ENCODE results near the gene GRIFIN.
"Not testable (repeated sequence)": the region's sequence is repeated elsewhere in the genome, so short reads cannot be mapped to it uniquely, and the experiment has no call there.

GRIFIN gene

DNA sequence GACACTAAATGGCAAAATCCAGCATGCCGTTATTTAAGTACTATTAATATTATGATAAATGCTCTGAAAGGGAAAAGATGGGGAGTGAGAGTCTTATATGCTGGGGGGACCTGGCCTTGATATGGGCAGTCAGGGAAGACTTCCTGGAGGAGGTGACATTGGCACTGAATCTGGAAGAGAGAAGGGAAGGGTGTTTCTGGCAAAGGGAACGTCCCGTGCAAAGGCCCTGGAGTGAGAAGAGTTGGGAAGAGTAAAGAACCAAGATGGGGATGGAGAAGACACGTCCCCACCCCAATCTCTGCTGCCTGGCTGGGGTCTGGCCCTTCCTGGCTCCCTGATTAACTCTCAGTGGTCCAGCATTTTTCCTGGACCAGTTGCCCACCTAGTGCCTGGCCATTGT, 5.0 kb upstream of the GRIFIN start:
- DNase-seq, result no peak
- intact Hi-C loops (cut with DNase I), result no loop called here

DNA sequence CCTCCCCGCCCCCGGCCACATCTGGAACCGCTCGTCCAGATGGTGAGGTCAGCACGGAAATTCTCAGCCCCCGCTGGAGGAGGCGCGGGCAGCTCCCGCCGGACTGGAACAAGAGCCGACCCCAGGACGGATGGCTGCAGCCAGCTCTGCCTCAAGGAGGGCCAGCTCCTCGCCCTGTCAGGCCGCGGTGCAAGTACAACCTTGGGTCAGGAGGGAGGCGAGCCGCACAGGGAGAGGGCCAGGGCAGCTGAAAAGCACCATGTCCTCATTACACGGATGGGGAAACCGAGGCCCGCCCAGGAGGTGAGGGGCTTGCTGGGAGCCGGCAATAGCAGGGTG, 3.8 kb upstream of the GRIFIN start:
- no peak for DNase-seq
- intact Hi-C loops (cut with DNase I), result no loop called here

DNA sequence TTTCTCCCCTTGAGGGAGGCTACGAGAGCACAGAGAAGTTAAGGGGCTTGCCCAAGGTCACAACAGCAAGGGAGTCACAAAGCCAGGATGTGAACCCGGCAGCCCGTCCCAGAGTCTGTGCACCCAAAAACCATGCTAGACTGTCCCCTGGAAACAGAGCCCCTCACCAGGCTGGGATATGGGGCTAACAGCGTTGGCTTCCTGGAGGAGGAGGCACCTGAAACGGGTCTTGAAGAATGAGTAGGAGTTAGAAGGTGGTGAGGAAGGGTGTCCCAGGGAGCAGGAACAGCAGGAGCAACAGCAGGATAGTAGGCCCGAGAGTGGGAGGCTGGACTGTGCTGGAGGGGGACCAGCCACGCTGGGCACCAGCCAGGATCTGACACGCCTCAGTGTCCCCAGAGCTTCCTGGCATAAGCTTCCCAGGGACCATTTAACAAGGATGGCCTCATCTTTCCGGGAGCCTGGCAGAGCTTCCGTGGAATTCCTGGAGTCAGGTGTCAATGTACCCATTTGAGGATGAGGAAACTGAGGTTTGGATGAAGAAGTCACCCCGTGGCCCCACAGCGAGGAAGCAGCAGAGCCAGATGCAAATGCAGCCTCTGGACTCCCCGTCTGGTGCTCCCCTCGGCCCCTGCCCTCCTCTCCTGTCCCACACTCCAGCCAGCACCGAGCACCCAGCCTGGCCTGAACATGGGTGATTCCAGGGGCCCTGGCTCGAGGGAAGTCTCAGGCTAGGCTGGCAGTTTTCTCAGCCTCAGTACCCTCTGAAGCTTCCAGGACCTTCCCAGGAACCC, 3.3 kb upstream of the GRIFIN start:
- no peak for DNase-seq
- intact Hi-C loops (cut with DNase I), result loop anchor here (5.0 kb wide), 1 partner anchor 78 kb away; the partner anchor contains the start of genes BRAT1 and IQCE

DNA sequence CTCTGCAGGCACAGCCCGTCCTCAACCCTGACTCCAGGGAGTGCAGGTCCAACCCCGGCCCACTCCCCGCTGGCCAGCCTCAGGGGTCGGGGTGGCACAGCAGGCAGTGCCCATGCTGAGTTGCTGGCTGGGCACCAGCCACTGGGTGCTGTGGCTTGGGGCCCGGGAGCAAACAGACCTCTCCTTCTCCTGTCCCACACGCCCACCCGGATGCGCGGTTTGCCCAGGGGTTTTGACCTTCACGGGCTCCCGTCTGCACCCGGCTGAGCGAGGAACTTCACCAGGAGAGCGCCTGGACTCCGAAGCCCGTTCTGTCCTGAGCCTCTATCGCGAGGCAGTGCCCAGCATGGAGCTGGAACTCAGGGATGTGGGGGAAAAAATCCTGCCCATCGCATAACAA, 2.6 kb upstream of the GRIFIN start:
- intact Hi-C loops (cut with DNase I), result loop anchor here (5.0 kb wide), 1 partner anchor 79 kb away; the partner anchor contains the start of genes BRAT1 and IQCE

DNA sequence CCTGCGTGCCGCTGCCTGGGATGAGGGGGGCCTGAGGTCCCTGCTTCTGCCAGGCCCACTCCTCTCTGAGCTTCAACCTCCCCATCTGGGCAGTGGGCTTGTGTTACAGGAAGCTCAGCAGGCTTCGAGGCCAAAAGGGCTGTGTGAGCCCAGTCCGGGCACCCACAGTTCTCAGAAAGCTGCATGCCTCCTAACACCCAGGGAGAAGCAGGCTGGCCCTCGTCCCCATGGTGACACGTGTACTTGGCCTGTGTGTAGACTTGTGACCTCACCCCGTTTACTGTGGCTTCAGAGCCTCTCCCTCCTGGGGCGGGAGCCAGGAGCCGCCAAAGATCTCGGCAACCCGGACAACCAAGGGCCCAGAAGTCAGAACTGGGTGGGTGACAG, 2.2 kb upstream of the GRIFIN start:
- DNase-seq, result no peak

More for the DNA sequence above, 2.6 kb upstream of the GRIFIN start:
- no peak for DNase-seq

DNA sequence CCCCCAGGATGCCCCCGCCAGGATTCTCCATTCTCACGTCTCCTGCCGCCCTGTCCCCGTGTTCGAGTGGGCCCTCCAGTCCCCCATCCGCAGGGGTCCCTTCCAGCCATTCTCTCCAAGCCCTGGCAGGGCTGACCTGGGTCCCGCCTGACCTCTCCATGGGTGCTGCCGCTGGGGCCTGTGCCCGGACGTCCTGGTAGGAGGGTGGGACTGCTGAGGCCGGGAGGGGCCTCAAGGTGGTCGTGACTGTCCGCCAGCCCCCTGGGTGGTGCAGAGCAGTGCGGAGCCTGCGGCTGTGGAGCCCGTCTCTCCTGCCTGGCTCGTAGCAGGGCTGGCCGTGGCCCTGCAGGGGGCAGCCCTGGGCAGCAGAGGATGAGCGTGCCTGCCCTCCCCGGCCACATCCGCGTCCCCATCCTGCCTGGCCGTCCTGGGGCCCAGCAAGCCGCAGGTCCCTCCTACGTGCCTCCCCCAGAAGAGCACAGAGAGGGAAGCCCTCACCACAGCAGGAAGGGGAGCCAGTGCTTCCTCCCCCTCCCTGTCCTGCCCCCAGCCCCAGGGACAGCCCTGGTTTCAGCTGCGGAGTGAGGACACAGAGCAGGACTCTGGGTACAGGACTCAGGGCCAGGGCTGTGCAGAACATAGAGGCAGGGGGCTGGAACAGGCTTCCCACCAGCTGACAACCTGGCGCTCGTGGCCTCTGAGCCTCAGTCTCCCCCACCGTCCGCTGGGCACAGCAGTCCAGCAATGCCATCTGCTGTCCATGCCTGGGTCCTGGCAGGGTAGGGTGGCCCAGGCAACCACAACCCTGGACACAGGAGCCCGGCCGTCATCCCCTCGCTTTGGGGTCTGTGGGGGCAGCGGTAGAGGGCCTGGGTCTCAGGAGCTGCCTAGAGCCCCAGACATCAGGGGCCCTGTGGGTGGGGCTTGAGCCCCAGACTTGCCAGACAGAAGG, 1.5 kb upstream of the GRIFIN start:
- intact Hi-C loops (cut with DNase I), result loop anchor here (5.0 kb wide), 1 partner anchor 80 kb away; the partner anchor contains the start of genes BRAT1 and IQCE
- DNase-seq, result peak in 6 of 10 donors; percentile 30 to 93 (median 62)

More for the DNA sequence above, 2.2 kb upstream of the GRIFIN start:
- intact Hi-C loops (cut with DNase I), result loop anchor here (5.0 kb wide), 1 partner anchor 79 kb away; the partner anchor contains the start of genes BRAT1 and IQCE

DNA sequence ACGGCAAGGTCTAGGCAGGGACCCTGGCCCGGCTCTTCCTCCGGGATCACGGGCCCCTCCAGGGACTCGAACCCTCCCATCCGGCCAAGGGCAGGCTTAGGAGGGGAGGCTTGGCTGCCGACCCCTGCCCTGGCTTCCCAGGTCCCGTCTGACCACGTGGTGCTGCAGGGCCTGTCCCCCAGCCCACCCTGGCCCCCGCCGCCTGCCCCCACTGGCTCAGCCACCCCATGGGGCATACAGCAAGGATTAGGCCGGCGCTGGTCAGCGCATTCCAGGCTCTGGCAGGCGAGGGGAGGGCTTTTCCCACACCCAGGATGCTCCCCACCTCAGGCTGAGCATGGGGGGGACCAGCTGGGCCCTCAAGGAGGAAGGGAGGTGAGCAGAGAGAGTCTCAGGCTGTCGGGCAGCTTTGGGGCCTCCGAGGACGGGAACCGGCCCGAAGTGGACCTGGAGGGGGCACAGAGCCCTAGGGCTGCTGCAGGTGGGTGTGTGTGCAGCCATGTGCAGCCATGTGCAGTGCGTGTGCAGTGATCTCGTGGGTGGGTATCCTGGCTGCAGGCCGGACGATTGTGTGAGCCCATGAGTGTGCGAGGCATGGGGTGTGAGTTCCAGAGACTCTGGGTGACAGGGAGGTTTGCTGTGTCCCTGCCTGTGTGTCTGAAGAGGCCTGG, 713 bp upstream of the GRIFIN start:
- no peak for DNase-seq
- intact Hi-C loops (cut with DNase I), result loop anchor here (5.0 kb wide), 1 partner anchor 80 kb away; the partner anchor contains the start of genes BRAT1 and IQCE

DNA sequence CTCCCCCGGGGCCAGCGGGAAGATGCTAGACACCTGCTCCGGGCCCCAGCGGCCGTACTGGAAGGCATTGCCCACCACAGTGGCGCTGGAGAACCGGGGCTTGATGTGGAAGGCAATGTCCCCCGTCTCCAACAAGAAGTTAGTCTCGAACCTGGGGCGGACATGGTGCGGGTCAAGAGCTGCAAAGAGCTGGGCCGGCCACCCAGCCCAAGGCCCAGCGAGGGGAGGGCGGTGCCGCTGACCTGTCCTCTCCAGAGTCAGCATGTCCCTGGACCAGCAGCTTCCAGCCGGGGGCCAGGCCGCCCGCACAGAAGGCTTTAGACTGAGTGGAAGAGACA, 551 bp downstream of the GRIFIN start:
- DNase-seq, result peak in 1 of 10 donors; percentile 86
- intact Hi-C loops (cut with DNase I), result loop anchor here (5.0 kb wide), 1 partner anchor 82 kb away; the partner anchor contains the start of genes BRAT1 and IQCE

DNA sequence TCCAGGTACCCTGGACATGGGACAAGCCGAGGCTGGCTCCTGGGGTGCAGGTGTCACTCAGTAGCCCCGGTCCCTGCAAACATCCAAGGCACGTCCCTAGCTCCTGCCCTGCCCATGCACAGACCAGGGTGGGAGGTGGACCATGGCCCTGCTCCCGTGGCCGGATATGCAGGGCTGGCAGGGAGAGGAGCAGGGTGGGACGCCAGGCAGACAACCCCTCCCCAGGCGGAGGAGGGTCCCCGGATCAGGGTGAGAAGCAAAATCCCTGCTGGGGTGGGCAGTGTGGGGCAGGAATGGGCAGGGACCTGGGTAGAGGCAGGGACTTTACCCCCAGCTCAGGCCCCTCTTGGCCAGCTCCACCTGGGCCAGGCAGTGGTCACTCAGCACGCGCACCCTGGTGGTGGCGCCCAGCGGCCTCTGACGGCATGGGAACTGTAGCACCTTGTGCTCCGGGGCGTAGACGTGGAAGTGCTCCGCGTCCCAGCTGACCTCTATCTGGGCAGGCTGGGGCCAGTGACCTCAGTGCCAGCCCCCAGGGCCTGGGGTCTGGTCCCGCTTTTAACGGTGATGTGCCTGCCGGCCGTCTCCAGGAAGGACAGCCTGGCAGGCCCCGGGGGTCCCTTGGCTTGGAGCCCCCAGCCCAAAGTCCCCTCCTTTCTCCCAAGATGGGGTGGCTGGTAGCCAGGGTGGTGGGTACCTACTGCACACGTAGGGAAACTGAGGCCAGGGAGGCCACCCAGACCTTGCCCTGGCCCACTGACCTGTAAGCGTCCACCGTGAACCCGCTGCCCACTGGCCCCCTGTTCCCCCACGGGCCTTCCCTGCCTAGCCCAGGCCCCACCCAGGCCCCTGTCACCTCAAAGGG, 1.2 kb downstream of the GRIFIN start:
- no peak for DNase-seq
- intact Hi-C loops (cut with DNase I), result loop anchor here (5.0 kb wide), 1 partner anchor 82 kb away; the partner anchor contains the start of genes BRAT1 and IQCE

DNA sequence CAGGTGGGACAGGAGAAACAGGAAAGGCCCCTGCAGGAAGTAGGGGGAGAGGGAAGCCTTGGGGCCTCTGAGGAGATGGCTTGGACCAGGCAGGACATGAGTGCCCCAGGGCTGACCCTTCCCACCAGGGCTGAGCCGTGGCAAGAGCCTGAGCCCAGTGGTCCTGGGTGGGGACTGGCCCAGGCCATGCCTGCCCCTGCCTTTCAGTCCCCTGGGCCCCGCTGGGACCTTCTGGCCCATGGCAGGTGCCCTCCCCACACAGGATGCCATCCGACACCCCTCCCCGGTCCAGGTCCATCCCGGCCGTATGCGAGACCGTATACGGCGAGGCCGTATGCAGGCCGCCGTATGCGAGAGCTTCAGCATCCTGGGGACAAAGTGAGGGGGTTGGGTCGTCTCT, 2.0 kb downstream of the GRIFIN start:
- no peak for DNase-seq
- intact Hi-C loops (cut with DNase I), result no loop called here

DNA sequence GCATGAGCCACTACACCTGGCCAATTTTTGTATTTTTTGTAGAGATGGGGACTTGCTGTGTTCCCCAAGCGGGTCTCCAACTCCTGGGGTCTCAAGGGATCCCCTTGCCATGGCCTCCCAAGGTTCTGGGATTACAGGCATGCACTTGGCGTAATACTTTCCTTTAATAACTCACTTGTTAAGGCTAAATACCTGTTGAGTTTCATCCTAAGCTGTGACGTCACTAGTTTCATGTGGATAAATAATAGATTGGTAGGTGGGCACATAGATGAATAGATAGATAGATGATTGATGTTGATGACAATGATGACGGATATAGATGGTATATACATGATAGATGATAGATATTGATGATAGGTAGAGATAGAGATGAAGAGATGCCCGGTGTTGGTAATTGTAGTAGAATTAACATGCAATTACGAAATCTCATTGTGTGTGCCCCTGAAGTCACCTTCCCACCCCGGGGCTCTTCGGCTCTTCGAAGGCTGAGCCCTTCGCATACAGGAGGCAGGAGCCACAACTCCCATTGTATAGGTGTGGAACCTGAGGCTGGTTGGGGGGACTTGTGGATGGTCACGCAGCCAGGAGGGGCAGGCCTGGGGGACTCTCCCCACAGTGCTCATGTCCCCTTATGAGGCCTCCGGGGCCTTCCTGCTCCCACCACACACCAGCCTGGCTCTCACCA, 2.6 kb downstream of the GRIFIN start:
- intact Hi-C loops (cut with DNase I), result no loop called here
- DNase-seq, result no peak

DNA sequence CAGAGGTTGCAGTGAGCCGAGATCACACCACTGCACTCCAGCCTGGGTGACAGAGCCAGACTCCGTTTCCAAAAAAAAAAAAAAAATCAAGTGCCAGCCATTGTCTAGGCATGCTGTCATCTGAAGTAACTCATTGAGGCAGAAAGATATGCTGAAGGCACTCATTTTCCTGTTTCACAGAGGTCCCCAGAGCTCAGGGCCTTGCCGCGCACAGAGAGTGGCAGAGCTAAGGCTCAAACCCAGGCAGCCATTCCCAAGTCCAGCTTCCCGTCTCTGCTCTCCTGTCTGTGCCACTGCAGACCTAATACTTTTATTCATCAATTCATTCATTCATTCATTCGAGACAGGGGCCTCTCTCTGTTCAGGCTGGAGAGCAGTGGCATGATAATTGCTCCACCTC, 3.5 kb downstream of the GRIFIN start:
- no peak for DNase-seq
- intact Hi-C loops (cut with DNase I), result no loop called here

DNA sequence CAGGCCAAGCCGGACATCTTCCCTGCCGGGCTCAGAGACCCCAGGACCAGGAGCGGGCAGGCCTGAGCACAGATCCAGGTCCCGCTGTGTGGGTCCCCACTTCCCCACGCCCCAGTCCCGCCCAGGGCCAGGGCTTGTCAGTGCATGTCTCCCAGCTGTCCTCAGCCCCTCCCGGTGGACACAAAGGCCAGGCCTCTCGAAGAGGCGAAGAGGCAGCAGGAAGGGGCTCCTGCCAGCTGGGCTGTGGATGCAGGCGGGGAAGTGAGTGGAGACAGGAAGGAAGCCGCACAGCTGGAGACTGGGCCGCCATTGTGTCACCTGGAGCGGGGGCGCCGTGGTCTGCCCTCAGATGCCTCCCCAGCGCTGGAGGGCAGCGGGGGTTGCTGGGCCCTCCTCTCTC, 4.8 kb downstream of the GRIFIN start:
- DNase-seq, result no peak
- intact Hi-C loops (cut with DNase I), result no loop called here

DNA sequence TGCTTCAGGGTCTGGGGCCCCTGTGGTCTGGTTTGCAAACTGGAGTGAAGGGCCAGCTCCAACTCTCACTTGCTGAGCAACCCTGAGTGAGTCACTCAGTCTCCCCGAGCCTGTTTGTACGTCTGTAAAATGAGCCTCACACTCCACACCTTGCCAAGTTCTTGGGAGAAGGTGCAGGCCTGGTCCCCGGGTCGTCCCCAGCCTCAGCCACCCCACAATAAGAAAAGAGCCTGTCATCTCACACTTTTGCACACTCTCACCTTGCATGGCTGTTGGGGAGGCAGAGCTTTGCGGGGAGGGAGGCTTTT, 5.2 kb downstream of the GRIFIN start:
- intact Hi-C loops (cut with DNase I), result no loop called here
- DNase-seq, result no peak

DNA sequence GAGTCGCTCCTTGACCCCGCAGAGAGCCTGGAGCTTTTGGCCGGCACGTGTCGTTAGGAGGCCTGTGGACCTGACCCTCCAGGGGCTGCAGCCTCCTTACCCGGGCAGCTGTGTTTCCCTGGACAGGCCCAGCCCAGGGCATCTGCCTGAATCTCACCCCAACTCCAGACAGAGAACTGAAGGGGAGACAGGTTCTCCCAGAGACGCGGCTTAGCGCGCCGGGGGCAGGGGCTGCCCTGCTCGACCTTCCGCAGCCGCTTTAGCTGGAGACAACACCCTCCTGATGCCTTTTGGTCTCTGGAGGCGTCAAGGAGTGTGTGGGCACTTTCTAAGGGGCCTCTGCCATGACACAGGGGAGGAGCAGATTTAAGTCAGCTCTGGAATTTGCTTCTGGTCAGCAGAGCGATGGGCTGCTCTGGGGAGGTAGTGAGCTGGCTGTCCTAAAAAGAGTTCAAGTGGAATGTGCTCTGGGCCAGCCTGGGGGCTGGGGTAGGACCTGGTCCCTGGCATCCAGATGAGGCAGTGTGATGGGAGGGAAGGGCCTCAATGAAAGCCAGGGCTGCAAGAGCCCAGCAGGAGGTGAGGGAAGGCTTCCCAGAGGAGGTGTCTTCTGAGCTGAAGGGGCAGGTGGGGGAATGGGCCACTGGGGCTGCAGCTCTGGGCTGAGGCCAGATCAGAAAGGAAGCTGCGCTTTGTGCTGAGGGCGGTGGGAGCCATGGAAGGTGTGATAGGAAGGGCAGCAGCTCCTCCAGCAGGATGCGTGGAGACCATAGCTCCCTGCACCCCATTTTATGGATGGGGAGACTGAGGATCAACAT, 5.8 kb downstream of the GRIFIN start:
- intact Hi-C loops (cut with DNase I), result no loop called here
- no peak for DNase-seq

DNA sequence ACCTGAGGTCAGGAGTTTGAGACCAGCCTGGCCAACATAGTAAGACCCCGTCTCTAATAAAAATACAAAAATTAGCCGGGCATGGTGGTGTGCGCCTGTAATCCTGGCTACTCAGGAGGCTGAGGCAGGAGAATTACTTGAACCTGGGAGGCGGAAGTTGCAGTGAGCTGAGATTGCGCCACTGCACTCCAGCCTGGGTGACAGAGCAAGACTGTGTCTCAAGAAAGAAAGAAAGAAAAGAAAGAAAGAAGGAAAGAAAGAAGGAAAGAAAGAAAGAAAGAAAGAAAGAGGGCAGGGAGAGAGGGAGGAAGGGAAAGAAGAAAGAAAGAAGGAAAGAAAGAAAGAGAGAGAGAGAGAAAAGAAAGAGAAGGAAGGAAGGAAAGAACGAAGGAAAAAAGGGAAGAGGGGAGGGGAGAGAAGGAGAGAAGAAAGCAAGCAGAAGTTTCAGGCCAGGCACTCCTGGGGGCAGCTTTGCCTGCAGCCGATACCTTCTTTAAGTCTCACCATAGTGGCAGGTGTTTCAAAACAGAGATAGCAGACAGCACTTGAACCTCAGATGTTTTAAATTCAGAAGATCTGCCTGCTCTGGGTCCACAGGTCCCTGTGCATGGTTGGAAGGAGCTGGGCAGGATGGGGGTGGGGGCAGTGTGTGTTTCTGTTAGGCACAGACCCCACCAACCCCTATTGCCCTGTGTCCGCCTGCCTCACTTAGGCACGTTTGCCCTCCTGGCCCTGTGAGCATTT, 6.6 kb downstream of the GRIFIN start:
- DNase-seq; intact Hi-C loops (cut with DNase I): not testable (repeated sequence)

DNA sequence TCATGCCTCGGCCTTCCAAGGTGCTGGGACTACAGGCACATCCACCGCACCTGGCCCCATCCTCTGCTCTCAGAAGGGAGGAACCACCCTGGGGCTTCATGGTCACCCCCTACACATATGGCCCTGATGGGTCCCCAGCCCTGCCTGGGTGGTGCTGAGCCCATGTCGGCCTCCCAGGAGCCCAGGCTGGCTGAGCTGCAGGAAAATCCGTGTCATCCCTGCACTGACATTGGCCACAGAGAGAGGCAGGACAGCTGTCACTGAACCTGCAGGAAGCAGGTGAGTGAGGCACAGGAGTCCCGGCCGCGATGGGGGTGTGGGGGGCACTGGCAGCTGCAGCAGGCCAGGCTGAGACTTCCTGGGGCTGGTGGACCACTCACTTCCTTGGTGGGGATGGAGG, 8.0 kb downstream of the GRIFIN start:
- intact Hi-C loops (cut with DNase I), result no loop called here
- DNase-seq, result no peak

DNA sequence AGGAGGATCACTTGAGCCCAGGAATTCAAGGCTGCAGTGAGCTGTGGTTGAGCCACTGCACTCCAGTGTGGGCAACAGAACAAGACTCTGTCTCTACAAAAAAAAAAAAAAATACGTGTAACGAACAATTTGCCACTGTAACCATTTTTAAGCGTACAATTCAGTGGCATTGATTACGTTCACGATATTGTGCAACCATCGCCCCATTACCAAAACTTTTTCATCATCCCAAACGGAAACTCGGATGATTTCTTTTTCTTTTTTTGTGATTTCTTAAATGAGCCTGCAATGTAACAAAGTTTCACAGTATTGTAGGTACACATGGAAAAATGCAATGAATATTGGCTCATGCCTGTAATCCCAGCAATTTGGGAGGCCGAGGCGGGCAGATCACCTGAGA, 9.5 kb downstream of the GRIFIN start:
- DNase-seq, result no peak
- intact Hi-C loops (cut with DNase I), result no loop called here

Measured in posterior cingulate gyrus (tissue), 11 donors.